Measurements from ENCODE around the gene TOX2. TPM values are rescaled to one million over a fixed set of nuclear protein-coding genes. Genes with fewer than 3 reads are reported as not detected.

TOX2 gene
- total RNA-seq, 1 experiment from 2014 or later, result 1.7 TPM

DNA sequence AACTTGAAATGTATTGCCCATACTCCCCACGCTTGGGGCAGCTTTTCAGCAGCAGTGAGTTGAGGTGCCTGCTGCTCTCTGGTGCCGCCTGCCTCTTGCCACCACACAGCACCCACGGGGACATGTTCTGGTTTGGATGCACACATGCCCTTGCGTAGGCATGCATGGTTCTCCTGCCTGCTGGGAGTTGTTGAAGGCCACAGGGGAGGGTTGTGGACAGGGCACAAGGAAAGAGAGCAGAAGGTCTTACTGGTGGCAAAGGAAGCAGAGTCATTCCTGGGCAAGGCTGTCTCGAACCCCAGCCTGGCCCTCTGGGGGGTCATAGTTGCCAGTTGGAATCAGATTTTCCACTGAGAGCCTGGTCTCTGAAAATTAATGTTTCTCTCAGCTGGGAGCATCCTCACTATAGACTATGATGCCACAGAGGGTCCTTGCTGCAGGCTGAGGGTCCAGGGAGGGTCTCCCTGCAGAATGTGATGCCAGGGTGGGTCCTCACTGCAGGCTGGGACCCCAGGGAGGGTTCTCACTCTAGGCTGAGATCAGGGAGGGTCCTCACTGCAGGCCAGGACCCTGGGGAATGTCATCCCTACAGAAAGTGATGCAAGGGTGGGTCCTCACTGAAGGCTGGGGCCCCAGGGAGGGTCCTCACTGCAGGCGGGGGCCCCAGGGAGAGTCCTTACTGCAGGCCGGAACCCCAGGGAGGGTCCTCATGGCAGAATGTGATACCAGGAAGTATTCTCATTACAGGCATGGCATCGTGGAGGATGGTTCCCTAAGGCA is 59.2 kb downstream of the TOX2 start:
- H3K4ac ChIP-seq (ENCODE audit: low read depth, low read length), result no peak overlapping the region
- H2BK15ac ChIP-seq (ENCODE audit: low read depth, low read length), result no peak overlapping the region
- H3K4me1 ChIP-seq (ENCODE audit: insufficient read depth, low read length), result peaks cover 3% of the 10 kb centered on the region; the same call in 1 of the 2 replicates
- H3K9me3 ChIP-seq (ENCODE audit: control insufficient read depth, low read depth, low read length), result no peaks in the 10 kb centered on the region
- no peaks in the 10 kb centered on the region for H3K23me2 ChIP-seq (ENCODE audit: insufficient read length, low read depth, low read length, poor library complexity, severe bottlenecking)
- no peak overlapping the region for H3K27ac ChIP-seq (ENCODE audit: insufficient read length, low read depth, low read length)
- no peak overlapping the region for H2AK5ac ChIP-seq (ENCODE audit: insufficient read length, low read length)
- no peak overlapping the region for H2BK20ac ChIP-seq (ENCODE audit: low read depth, low read length, poor library complexity, severe bottlenecking)
- H2BK120ac ChIP-seq (ENCODE audit: low read depth, low read length, poor library complexity, severe bottlenecking), result no peak overlapping the region
- Mint-ChIP-seq H3K36me3 (ENCODE audit: insufficient read depth in 1 of 3, low read depth in 3 of 3) (no peaks in the 10 kb centered on the region), H3K4me1 (no peaks in the 10 kb centered on the region; a peak in 3 of 4 replicates), H3K9me3 (no peaks in the 10 kb centered on the region), H3K27ac (no peak overlapping the region), H3K27me3 (ENCODE audit: low read depth) (no peaks in the 10 kb centered on the region), H3K4me3 (no peak overlapping the region)
- H4K91ac ChIP-seq (ENCODE audit: insufficient read length, low read depth, low read length), result no peak overlapping the region
- no peaks in the 10 kb centered on the region for H4K20me1 ChIP-seq (ENCODE audit: control insufficient read depth, insufficient read depth, insufficient read length)
- no peak overlapping the region for H4K8ac ChIP-seq (replicated peaks; ENCODE audit: insufficient read length, low read depth, low read length)
- WGBS (ENCODE audit: extremely low coverage, insufficient read length, low lambda C conversion rate), result no CpG with 5 or more reads among the region's 8 CpGs
- H3T11ph ChIP-seq (ENCODE audit: low read length), result no peak overlapping the region
- no peak overlapping the region for H3K56ac ChIP-seq (ENCODE audit: insufficient read length, low read depth, low read length)
- TF ChIP-seq CTCF (conservative IDR thresholded peaks at IDR 0.05), result no peak
- H2BK5ac ChIP-seq (ENCODE audit: insufficient read length, low read length), result no peak overlapping the region
- no peak overlapping the region for H4K5ac ChIP-seq (ENCODE audit: insufficient read length, low read depth, low read length)
- H3K27me3 ChIP-seq (ENCODE audit: insufficient read depth, low read length), result no peaks in the 10 kb centered on the region
- no peak overlapping the region for H3K23ac ChIP-seq (ENCODE audit: insufficient read length, low read depth, low read length)
- H3K79me2 ChIP-seq (ENCODE audit: insufficient read depth, low read length), result no peaks in the 10 kb centered on the region
- no peak for DNase-seq
- H3K18ac ChIP-seq (ENCODE audit: insufficient read length, low read depth, low read length), result no peak overlapping the region
- no peak overlapping the region for H2BK12ac ChIP-seq (ENCODE audit: insufficient read length, low read depth, low read length)
- no peak overlapping the region for H3K9ac ChIP-seq (ENCODE audit: extremely low read depth, insufficient read length, low read length)
- no peaks in the 10 kb centered on the region for H3K79me1 ChIP-seq (ENCODE audit: insufficient read depth, low read depth, low read length, poor library complexity, severe bottlenecking)
- no peak overlapping the region for H2AFZ ChIP-seq (ENCODE audit: low read length)
- no peak overlapping the region; the same call in 1 of the 2 replicates for H3K14ac ChIP-seq (ENCODE audit: insufficient read depth, low read length)
- H3K4me2 ChIP-seq (ENCODE audit: insufficient read depth, insufficient read length, low read length), result no peak overlapping the region
